CD14-positive monocyte (primary cell): Measurements from ENCODE around the gene NSG1. TPM values are rescaled to one million over a fixed set of nuclear protein-coding genes. Genes with fewer than 3 reads are reported as not detected.
A peak's percentile ranks its signal among the peaks of the same experiment; 100 is the strongest.

ENCODE experiments used
- DNase-seq, 3 donors: peaks; one replicate each; pipeline ENCODE4 v3.0.0-alpha.2; 2011 to 2022
- H2AFZ ChIP-seq: 2 replicates; pipeline ENCODE4 v1.6.0; 2012; ENCODE audit warnings: mild to moderate bottlenecking, low read depth, low read length, inconsistent platforms; ENCODE audit not compliant: insufficient read depth, poor library complexity, severe bottlenecking
- H3K27ac ChIP-seq, 2 donors: 1 replicate in 1 of 2; 2 replicates in 1 of 2; pipeline ENCODE4 v1.5.1; 2012 to 2013; ENCODE audit warnings: low read length in 2 of 2, control low read depth in 1 of 2, inconsistent platforms in 1 of 2, low read depth in 1 of 2, mild to moderate bottlenecking in 1 of 2
- H3K27me3 ChIP-seq, 2 donors: one replicate each; pipeline versions ENCODE4 v1.6.0 to v1.6.1; 2011 to 2013; ENCODE audit warnings: low read length in 2 of 2; ENCODE audit not compliant: control insufficient read depth in 2 of 2, insufficient read depth in 2 of 2
- H3K36me3 ChIP-seq, 2 donors: replicated peaks in 1 of 2; 1 replicate in 1 of 2; 2 replicates in 1 of 2; pipeline versions ENCODE4 v1.5.1 to v1.6.1; 2012 to 2013; ENCODE audit warnings: low read length in 2 of 2, control low read depth in 1 of 2, inconsistent platforms in 1 of 2, mild to moderate bottlenecking in 1 of 2; ENCODE audit not compliant: insufficient read depth in 2 of 2, control insufficient read depth in 1 of 2
- H3K4me1 ChIP-seq, 2 donors: 1 replicate in 1 of 2; 2 replicates in 1 of 2; pipeline versions ENCODE4 v1.5.1 to v1.6.1; 2012 to 2013; ENCODE audit warnings: low read length in 2 of 2, control low read depth in 1 of 2, inconsistent platforms in 1 of 2, mild to moderate bottlenecking in 1 of 2, moderate library complexity in 1 of 2; ENCODE audit not compliant: insufficient read depth in 2 of 2, control insufficient read depth in 1 of 2
- H3K4me2 ChIP-seq: replicated peaks from 2 replicates; pipeline ENCODE3; 2012; ENCODE audit warnings: low read length, moderate library complexity, mild to moderate bottlenecking; ENCODE audit not compliant: poor library complexity, severe bottlenecking; ENCODE audit errors: extremely low read depth
- H3K4me3 ChIP-seq, 3 experiments: fragments of 200-600 bp in 1 of 3; sonication (generic) in 1 of 3; replicated peaks in 1 of 3; 1 replicate in 2 of 3; 2 replicates in 1 of 3; pipeline ENCODE4 v1.5.1; 2011 to 2013; ENCODE audit warnings: low read length in 3 of 3, mild to moderate bottlenecking in 3 of 3, control low read depth in 2 of 3, low read depth in 2 of 3, inconsistent platforms in 1 of 3, moderate library complexity in 1 of 3
- H3K79me2 ChIP-seq: 2 replicates; pipeline ENCODE4 v1.6.0; 2012; ENCODE audit warnings: mild to moderate bottlenecking, control low read depth, inconsistent platforms, low read length, moderate library complexity; ENCODE audit not compliant: insufficient read depth
- H3K9ac ChIP-seq: 2 replicates; pipeline ENCODE4 v1.6.0; 2017; ENCODE audit warnings: low read length, mild to moderate bottlenecking; ENCODE audit not compliant: insufficient read depth, poor library complexity, severe bottlenecking
- H3K9me3 ChIP-seq, 2 donors: replicated peaks in 1 of 2; 1 replicate in 1 of 2; 2 replicates in 1 of 2; pipeline versions ENCODE4 v1.5.1 to v1.6.1; 2012 to 2013; ENCODE audit warnings: low read length in 2 of 2, control low read depth in 1 of 2; ENCODE audit not compliant: control insufficient read depth in 1 of 2, insufficient read depth in 1 of 2
- H4K20me1 ChIP-seq: 2 replicates; pipeline ENCODE4 v1.6.0; 2012; ENCODE audit warnings: mild to moderate bottlenecking, low read length, control low read depth, moderate library complexity; ENCODE audit not compliant: insufficient read depth
- H3K27ac Mint-ChIP-seq, 7 donors: one replicate each; pipeline ENCODE4 v1.8.0; 2020; ENCODE audit warnings: mild to moderate bottlenecking in 7 of 7, mixed read lengths in 7 of 7, moderate library complexity in 6 of 7, inconsistent platforms in 2 of 7
- H3K27me3 Mint-ChIP-seq, 3 donors: one replicate each; pipeline ENCODE4 v1.8.0; 2021 to 2022; ENCODE audit warnings: low read depth in 3 of 3, mild to moderate bottlenecking in 3 of 3, mixed read lengths in 3 of 3, moderate library complexity in 3 of 3, inconsistent platforms in 1 of 3
- H3K36me3 Mint-ChIP-seq, 2 donors: one replicate each; pipeline ENCODE4 v1.8.0; 2020; ENCODE audit warnings: mixed read lengths in 2 of 2, inconsistent platforms in 1 of 2, mild to moderate bottlenecking in 1 of 2
- H3K4me1 Mint-ChIP-seq: one replicate; pipeline ENCODE4 v1.8.0; 2020; ENCODE audit warnings: mild to moderate bottlenecking, mixed read lengths
- H3K4me3 Mint-ChIP-seq, 2 donors: one replicate each; pipeline ENCODE4 v1.8.0; 2020; ENCODE audit warnings: mild to moderate bottlenecking in 2 of 2, mixed read lengths in 2 of 2, moderate library complexity in 1 of 2
- H3K9me3 Mint-ChIP-seq, 7 donors: one replicate each; pipeline ENCODE4 v1.8.0; 2020 to 2022; ENCODE audit warnings: mixed read lengths in 7 of 7, mild to moderate bottlenecking in 6 of 7, moderate library complexity in 6 of 7, inconsistent platforms in 2 of 7
- CTCF ChIP-seq: fragments of 200-600 bp; IDR thresholded peaks from one replicate; pipeline ENCODE4 v1.8.0; 2022; ENCODE audit warnings: antibody characterized with exemption, mild to moderate bottlenecking
- WGBS: methylation state at CpG from one replicate; pipeline ENCODE4 v1.1.5; 2013; ENCODE audit warnings: missing lambda C conversion rate; ENCODE audit not compliant: insufficient coverage; 5-methylcytosine and 5-hydroxymethylcytosine counted together
- intact Hi-C, 2 donors: fragments of 100-400 bp; cut with micrococcal nuclease; formaldehyde crosslinking; loops; one replicate each; pipeline versions ENCODE4 v1.15.0 to v1.15.1; 2023
- polyA plus RNA-seq, 3 donors: library from polyadenylated mRNA; depleted of rRNA in 1 of 3; unstranded in 2 of 3; stranded (reverse) in 1 of 3; fragments of 300-500 nt in 2 of 3; fragments of >200 nt in 1 of 3; fragmentation: Illumina TruSeq in 2 of 3; gene quantifications; 1 replicate in 2 of 3; 2 replicates in 1 of 3; pipeline ENCODE4 v1.2.3, GENCODE V29; 2012 to 2021

The NSG1 gene
- polyA plus RNA-seq, 3 donors, result 0.10 TPM; not detected in 2

GRCh38 chr4:4358093-4358854 is 28.6 kb upstream of the NSG1 start:
- Histone ChIP-seq H3K4me3 (no peak overlapping the region), H3K9ac (no peak overlapping the region), H3K4me2 (no peak overlapping the region), H3K4me1 (no peaks in the 10 kb centered on the region), H3K79me2 (no peaks in the 10 kb centered on the region), H4K20me1 (no peaks in the 10 kb centered on the region), H3K27ac (no peak overlapping the region), H2AFZ (no peak overlapping the region), H3K27me3 (peaks cover 0 to 6% of the 10 kb centered on the region in 2 donors), H3K9me3 (no peaks in the 10 kb centered on the region), H3K36me3 (no peaks in the 10 kb centered on the region)
- TF ChIP-seq CTCF, result no peak
- intact Hi-C loops, result no loop called here
- DNase-seq, result no peak
- Mint-ChIP-seq H3K36me3 (no peaks in the 10 kb centered on the region), H3K9me3 (peaks cover 0 to 5% (median 3%) of the 10 kb centered on the region in 7 donors), H3K4me3 (no peak overlapping the region), H3K4me1 (no peaks in the 10 kb centered on the region), H3K27me3 (peaks cover 3 to 24% (median 15%) of the 10 kb centered on the region in 3 donors), H3K27ac (peak overlapping the region in 1 of 7 donors; percentile 50)
- WGBS, result 79% methylated on average over 10 of the region's 13 CpGs

- no peaks in the 10 kb centered on the region for H3K36me3 ChIP-seq
- no peaks in the 10 kb centered on the region for H3K79me2 ChIP-seq
- H3K27me3 ChIP-seq, result peaks cover 0 to 4% of the 10 kb centered on the region in 2 donors
- no peaks in the 10 kb centered on the region for H3K4me1 ChIP-seq
- H3K9ac ChIP-seq, result no peak overlapping the region
- H3K27ac Mint-ChIP-seq, result no peak overlapping the region
- peaks cover 9 to 29% (median 17%) of the 10 kb centered on the region in 7 donors for H3K9me3 Mint-ChIP-seq
- H3K4me3 Mint-ChIP-seq, result no peak overlapping the region
- no peaks in the 10 kb centered on the region for H4K20me1 ChIP-seq
- 82% methylated on average over 3 of the region's 8 CpGs for WGBS
- no peak for TF ChIP-seq CTCF
- H3K27ac ChIP-seq, result no peak overlapping the region
- no peaks in the 10 kb centered on the region for H3K4me1 Mint-ChIP-seq
- no peaks in the 10 kb centered on the region for H3K36me3 Mint-ChIP-seq
- H3K4me2 ChIP-seq, result no peak overlapping the region
- H2AFZ ChIP-seq, result no peak overlapping the region
- intact Hi-C loops, result no loop called here
- DNase-seq, result no peak
- H3K9me3 ChIP-seq, result peaks cover 8 to 15% of the 10 kb centered on the region in 2 donors
- H3K27me3 Mint-ChIP-seq, result peaks cover 4 to 14% (median 11%) of the 10 kb centered on the region in 3 donors
- H3K4me3 ChIP-seq, result no peak overlapping the region
Measured at GRCh38 chr4:4361883-4362282, 25.0 kb upstream of the NSG1 start.
